ENCODE results near the gene HSPA4. TPM values are rescaled to one million over a fixed set of nuclear protein-coding genes. Genes with fewer than 3 reads are reported as not detected.
"Not testable (repeated sequence)": the region's sequence is repeated elsewhere in the genome, so short reads cannot be mapped to it uniquely, and the experiment has no call there.

Gene HSPA4
- total RNA-seq, 1 donor = 39.9 TPM

DNA sequence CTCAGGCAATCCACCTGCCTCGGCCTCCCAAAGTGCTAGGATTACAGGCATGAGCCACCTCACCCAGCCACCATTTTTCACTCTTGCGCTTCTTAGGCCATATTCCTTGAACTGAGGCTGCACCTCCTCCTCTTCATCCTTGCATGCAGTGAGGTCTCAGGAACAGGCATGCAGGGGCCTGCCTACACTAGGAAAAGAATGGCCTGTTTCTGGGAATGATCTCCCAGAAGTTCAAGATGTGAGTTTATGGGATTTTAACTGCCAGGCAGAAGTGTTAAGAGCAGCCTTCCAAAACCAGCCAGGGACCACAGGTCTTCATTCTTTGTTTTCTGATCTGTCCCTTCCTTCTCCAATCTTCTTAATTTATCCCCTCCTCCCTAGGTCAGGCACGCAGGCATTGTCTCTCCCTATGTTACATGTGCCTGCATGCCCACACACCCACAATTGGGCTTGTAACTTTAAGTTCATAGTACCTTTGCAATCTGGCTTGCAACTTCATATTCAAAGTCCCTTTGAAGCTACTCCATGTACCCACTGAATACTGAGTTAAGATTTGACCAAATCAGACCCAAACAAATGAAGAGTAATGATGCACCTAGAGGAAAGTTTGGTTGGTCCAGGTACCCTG is 10.5 kb upstream of the HSPA4 start:
- H3K9me3 ChIP-seq (ENCODE audit: low read depth, low read length) = no peaks in the 10 kb centered on the region
- H3K4me3 ChIP-seq (ENCODE audit: low read length) = no peak overlapping the region
- no peaks in the 10 kb centered on the region for H3K4me1 ChIP-seq (ENCODE audit: insufficient read depth, low read length)
- H3K27me3 ChIP-seq (ENCODE audit: insufficient read depth, low read length) = no peaks in the 10 kb centered on the region

DNA sequence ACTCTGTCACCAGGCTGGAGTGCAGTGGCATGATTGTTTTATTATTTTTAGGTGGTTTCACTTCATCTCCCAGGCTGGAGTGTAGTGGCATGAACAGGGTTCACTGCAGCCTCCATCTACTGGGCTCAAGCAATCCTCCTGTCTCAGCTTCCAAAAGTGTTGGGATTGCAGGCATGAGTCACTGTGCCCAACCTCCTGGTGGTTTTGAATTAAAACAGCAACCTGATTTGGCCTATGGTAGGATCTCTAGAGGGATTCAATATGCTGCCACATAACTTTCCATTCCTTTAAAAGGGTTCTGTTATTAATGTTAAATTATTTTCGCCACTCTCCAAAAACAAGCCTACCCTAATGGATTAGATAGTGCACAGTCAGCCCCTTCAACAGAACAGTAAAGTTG is 9.9 kb upstream of the HSPA4 start:
- Histone ChIP-seq H3K4me3 (ENCODE audit: low read length) (no peak overlapping the region), H3K4me1 (ENCODE audit: insufficient read depth, low read length) (no peaks in the 10 kb centered on the region), H3K27me3 (ENCODE audit: insufficient read depth, low read length) (no peaks in the 10 kb centered on the region), H3K9me3 (ENCODE audit: low read depth, low read length) (no peaks in the 10 kb centered on the region)

DNA sequence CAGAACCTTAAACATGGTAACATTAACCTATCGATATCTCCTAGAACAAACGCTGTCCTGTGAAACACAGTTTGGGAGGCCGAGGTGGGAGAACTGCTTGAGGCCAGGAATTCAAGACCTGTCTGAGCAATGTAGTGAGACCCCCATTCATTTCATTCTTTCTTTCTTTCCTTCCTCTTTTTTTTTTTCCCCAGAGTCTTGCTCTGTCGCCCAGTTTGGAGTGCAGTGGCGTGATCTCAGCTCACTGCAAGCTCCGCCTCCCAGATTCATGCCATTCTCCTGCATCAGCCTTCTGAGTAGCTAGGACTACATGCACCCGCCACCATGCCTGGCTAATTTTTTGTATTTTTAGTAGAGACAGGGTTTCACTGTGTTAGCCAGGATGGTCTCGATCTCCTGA is 5.3 kb upstream of the HSPA4 start:
- H3K4me3 ChIP-seq (ENCODE audit: low read length); H3K9me3 ChIP-seq (ENCODE audit: low read depth, low read length); H3K4me1 ChIP-seq (ENCODE audit: insufficient read depth, low read length); H3K27me3 ChIP-seq (ENCODE audit: insufficient read depth, low read length): not testable (repeated sequence)

DNA sequence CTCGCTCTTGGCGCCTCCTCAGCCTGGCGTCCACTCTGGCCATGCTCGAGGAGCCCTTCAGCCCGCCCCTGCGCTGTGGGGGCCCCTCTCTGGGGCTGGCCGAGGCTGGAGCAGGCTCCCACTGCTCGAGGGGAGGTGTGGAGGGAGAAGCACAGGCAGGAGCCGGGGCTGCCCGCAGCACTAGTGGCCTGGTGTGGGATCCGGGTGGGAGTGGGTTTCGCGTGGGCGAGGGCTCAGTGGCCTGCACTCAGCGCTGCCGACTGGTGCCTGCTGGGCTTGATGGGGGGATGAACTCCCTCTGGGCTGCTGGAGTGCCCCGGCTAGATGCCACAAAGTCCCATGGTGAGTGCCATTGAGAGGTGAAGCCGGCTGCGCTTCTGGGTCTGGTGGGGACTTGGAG is 4.4 kb upstream of the HSPA4 start:
- Histone ChIP-seq H3K27me3 (ENCODE audit: insufficient read depth, low read length) (no peaks in the 10 kb centered on the region), H3K4me1 (ENCODE audit: insufficient read depth, low read length) (peaks cover 10% of the 10 kb centered on the region), H3K4me3 (ENCODE audit: low read length) (no peak overlapping the region), H3K9me3 (ENCODE audit: low read depth, low read length) (no peaks in the 10 kb centered on the region)

- H3K27me3 ChIP-seq (ENCODE audit: insufficient read depth, low read length) = no peaks in the 10 kb centered on the region
- H3K4me1 ChIP-seq (ENCODE audit: insufficient read depth, low read length) = peaks cover 28% of the 10 kb centered on the region
- no peaks in the 10 kb centered on the region for H3K9me3 ChIP-seq (ENCODE audit: low read depth, low read length)
- no peak overlapping the region for H3K4me3 ChIP-seq (ENCODE audit: low read length)
These were observed 2.7 kb upstream of the HSPA4 start for GRCh38 chr5:133048993-133049725.

DNA sequence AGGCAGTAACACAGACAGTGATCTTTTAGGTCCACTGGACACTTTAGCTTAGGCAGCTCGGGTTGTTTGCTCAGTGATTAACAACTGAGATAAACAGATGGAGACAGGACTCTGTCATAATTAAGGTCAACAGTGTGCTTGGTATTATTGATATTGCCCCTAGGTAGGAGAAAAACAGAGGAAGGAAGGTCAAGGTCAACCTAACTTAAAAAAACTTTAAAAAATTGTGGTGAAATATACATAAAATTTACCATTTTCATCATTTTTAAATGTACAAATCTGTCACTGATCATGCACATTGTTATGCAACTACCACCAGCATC is 2.1 kb upstream of the HSPA4 start:
- no peaks in the 10 kb centered on the region for H3K9me3 ChIP-seq (ENCODE audit: low read depth, low read length)

GRCh38 chr5:133050521-133050920 is 1.3 kb upstream of the HSPA4 start:
- no peaks in the 10 kb centered on the region for H3K9me3 ChIP-seq (ENCODE audit: low read depth, low read length)
- peaks cover 30% of the 10 kb centered on the region for H3K4me1 ChIP-seq (ENCODE audit: insufficient read depth, low read length)
- peak overlapping the region; percentile 73 for H3K4me3 ChIP-seq (ENCODE audit: low read length)
- no peaks in the 10 kb centered on the region for H3K27me3 ChIP-seq (ENCODE audit: insufficient read depth, low read length)

More for the DNA sequence above, 2.1 kb upstream of the HSPA4 start:
- no peak overlapping the region for H3K4me3 ChIP-seq (ENCODE audit: low read length)
- peaks cover 30% of the 10 kb centered on the region for H3K4me1 ChIP-seq (ENCODE audit: insufficient read depth, low read length)
- H3K27me3 ChIP-seq (ENCODE audit: insufficient read depth, low read length) = no peaks in the 10 kb centered on the region

- no peaks in the 10 kb centered on the region for H3K9me3 ChIP-seq (ENCODE audit: low read depth, low read length)
- peaks cover 35% of the 10 kb centered on the region for H3K4me1 ChIP-seq (ENCODE audit: insufficient read depth, low read length)
- H3K27me3 ChIP-seq (ENCODE audit: insufficient read depth, low read length) = no peaks in the 10 kb centered on the region
- peak overlapping the region; percentile 73 for H3K4me3 ChIP-seq (ENCODE audit: low read length)
These were observed 712 bp upstream of the HSPA4 start for GRCh38 chr5:133051061-133051541.

DNA sequence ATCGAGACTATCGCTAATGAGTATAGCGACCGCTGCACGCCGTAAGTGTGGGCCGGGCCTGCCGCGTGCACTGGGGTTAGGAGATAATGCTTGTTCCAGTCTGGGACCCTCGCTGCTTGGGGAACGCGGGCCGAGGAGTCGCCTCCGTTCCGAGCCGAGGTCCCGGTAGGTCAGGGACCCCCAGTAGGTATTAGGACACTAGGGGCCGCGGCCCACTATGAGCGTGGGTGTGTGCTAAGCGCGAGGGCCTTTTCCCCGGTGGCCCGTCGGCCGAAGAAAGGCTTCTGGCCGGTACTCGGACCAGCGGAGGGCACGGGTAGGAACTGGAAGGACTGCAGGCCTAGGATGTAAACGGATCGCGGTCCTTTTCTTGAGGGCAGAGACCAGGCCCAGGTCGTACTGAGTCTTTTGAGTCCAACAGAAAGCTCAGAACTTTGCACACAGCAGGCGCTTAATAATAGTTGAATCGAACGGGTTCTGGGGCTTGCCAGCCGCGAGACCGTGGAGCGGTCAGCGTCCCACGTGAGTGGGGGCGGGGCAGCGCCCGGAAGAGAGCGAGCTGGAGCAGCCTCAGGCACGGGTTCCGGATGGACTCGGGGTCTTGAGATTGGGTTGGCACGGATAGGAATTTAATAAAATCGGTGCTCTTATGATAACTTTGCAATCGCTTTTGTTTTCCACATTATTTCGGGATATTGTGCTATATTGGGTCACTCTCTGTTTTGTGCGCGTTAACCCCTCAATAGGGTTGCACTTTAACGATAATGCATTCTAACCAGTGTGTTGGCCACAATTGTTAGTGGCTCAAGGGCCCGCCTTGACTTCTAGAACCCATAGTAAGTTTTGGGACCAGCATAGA is 733 bp downstream of the HSPA4 start:
- H3K27me3 ChIP-seq (ENCODE audit: insufficient read depth, low read length) = no peaks in the 10 kb centered on the region
- H3K9me3 ChIP-seq (ENCODE audit: low read depth, low read length) = no peaks in the 10 kb centered on the region
- H3K4me3 ChIP-seq (ENCODE audit: low read length) = peak overlapping the region; percentile 73
- H3K4me1 ChIP-seq (ENCODE audit: insufficient read depth, low read length) = peaks cover 44% of the 10 kb centered on the region

- Histone ChIP-seq H3K4me3 (ENCODE audit: low read length) (no peak overlapping the region), H3K27me3 (ENCODE audit: insufficient read depth, low read length) (no peaks in the 10 kb centered on the region), H3K4me1 (ENCODE audit: insufficient read depth, low read length) (peaks cover 50% of the 10 kb centered on the region)
These were observed 1.6 kb downstream of the HSPA4 start for GRCh38 chr5:133053448-133053847.

GRCh38 chr5:133054697-133055471 is 3.1 kb downstream of the HSPA4 start:
- Histone ChIP-seq H3K9me3 (ENCODE audit: low read depth, low read length) (no peaks in the 10 kb centered on the region), H3K4me1 (ENCODE audit: insufficient read depth, low read length) (peaks cover 52% of the 10 kb centered on the region), H3K27me3 (ENCODE audit: insufficient read depth, low read length) (no peaks in the 10 kb centered on the region), H3K4me3 (ENCODE audit: low read length) (no peak overlapping the region)

More at GRCh38 chr5:133053448-133053847, 1.6 kb downstream of the HSPA4 start:
- H3K9me3 ChIP-seq (ENCODE audit: low read depth, low read length) = no peaks in the 10 kb centered on the region

- no peaks in the 10 kb centered on the region for H3K27me3 ChIP-seq (ENCODE audit: insufficient read depth, low read length)
- no peak overlapping the region for H3K4me3 ChIP-seq (ENCODE audit: low read length)
- peaks cover 47% of the 10 kb centered on the region for H3K4me1 ChIP-seq (ENCODE audit: insufficient read depth, low read length)
- H3K9me3 ChIP-seq (ENCODE audit: low read depth, low read length) = no peaks in the 10 kb centered on the region
These were observed 5.1 kb downstream of the HSPA4 start for GRCh38 chr5:133056891-133057290.

DNA sequence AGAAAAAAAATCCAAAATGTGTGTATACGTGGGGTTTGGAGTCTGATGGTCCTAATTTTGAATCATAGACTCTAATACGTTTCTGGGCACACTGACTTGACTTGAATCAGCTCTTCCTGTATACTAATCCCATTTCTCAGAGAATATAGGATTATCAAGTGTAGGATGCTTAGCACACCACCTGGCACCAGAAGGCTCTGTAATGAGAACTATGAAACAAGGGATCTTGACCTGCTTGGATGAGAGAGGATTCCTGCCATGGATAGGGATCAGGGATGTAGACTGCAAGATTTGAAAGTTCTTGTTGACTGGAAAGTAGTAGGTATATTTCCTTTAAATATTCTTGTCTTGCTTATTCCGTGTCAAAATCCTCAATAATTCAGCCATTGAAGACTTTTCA is 7.8 kb downstream of the HSPA4 start:
- Histone ChIP-seq H3K27me3 (ENCODE audit: insufficient read depth, low read length) (no peaks in the 10 kb centered on the region), H3K9me3 (ENCODE audit: low read depth, low read length) (no peaks in the 10 kb centered on the region), H3K4me3 (ENCODE audit: low read length) (no peak overlapping the region), H3K4me1 (ENCODE audit: insufficient read depth, low read length) (peaks cover 39% of the 10 kb centered on the region)

- no peaks in the 10 kb centered on the region for H3K9me3 ChIP-seq (ENCODE audit: low read depth, low read length)
- H3K4me3 ChIP-seq (ENCODE audit: low read length) = no peak overlapping the region
- no peaks in the 10 kb centered on the region for H3K27me3 ChIP-seq (ENCODE audit: insufficient read depth, low read length)
- peaks cover 29% of the 10 kb centered on the region for H3K4me1 ChIP-seq (ENCODE audit: insufficient read depth, low read length)
These were observed 10.5 kb downstream of the HSPA4 start for GRCh38 chr5:133062276-133062675.

DNA sequence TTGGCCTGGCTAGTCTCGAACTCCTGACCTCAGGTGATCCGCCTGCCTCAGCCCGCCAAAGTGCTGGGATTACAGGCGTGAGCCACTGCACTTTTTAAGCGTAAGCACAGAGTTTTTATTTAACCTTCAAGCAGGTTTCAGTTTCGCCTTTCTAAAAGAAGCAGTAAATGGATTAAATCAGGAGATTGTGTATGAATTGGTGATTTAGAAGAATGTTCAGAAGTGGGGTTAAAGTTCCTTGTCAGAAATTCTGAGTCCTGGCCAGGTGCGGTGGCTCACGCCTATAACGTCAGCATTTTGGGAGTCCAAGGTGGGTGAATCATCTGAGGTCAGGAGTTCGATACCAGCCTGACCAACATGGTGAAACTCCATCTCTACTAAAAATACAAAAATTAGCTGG is 12.2 kb downstream of the HSPA4 start:
- Histone ChIP-seq H3K4me1 (ENCODE audit: insufficient read depth, low read length) (peaks cover 17% of the 10 kb centered on the region), H3K9me3 (ENCODE audit: low read depth, low read length) (no peaks in the 10 kb centered on the region), H3K27me3 (ENCODE audit: insufficient read depth, low read length) (no peaks in the 10 kb centered on the region), H3K4me3 (ENCODE audit: low read length) (no peak overlapping the region)
